ENCODE data around the gene MGAT5. TPM values are rescaled to one million over a fixed set of nuclear protein-coding genes. Genes with fewer than 3 reads are reported as not detected.

The MGAT5 gene
- total RNA-seq, 1 experiment from 2014 or later: 22.1 TPM

- Mint-ChIP-seq H3K27ac (ENCODE audit: unreplicated experiment) (no peak overlapping the region), H3K4me1 (ENCODE audit: low read depth, unreplicated experiment) (peaks cover 5% of the 10 kb centered on the region), H3K36me3 (ENCODE audit: insufficient read depth, unreplicated experiment) (no peaks in the 10 kb centered on the region), H3K4me3 (ENCODE audit: unreplicated experiment) (no peak overlapping the region), H3K9me3 (ENCODE audit: unreplicated experiment) (no peaks in the 10 kb centered on the region), H3K27me3 (ENCODE audit: insufficient read depth, unreplicated experiment) (no peaks in the 10 kb centered on the region)
- intact Hi-C loops (cut with micrococcal nuclease; ENCODE audit: unreplicated experiment): loop anchor here (5.0 kb wide), 2 partner anchors 89 to 319 kb away; no protein-coding TSS in a partner anchor
- ChIA-PET CTCF (interaction anchor here (0.7 to 2.7 kb wide), 2 partner anchors 88 to 322 kb away, joined by 4 to 13 read pairs; no protein-coding TSS in a partner anchor), POLR2A (no interaction called here)
- no peak for TF ChIP-seq CTCF (IDR thresholded peaks at IDR 0.05; ENCODE audit: insufficient read depth in 1 of 2, low read depth in 1 of 2, low read length in 1 of 2, severe bottlenecking in 1 of 2, unreplicated experiment in 1 of 2)
- Histone ChIP-seq H3K27me3 (replicated peaks; ENCODE audit: control insufficient read depth, insufficient read depth, low read length) (no peaks in the 10 kb centered on the region), H3K9me3 (no peaks in the 10 kb centered on the region), H3K4me1 (peaks cover 11% of the 10 kb centered on the region; the same call in 1 of the 2 replicates), H3K36me3 (ENCODE audit: control insufficient read depth, insufficient read depth, low read length) (no peaks in the 10 kb centered on the region), H3K4me3 (ENCODE audit: low read depth, low read length) (no peak overlapping the region)
- BruUV-seq (replicated peaks): no TSS peak
- DNase-seq: no peak
These were observed 47.3 kb upstream of the MGAT5 start for GRCh38 chr2:134206573-134206972.

- CTCF ChIA-PET: interaction anchor here (1.0 to 2.7 kb wide), 3 partner anchors 88 to 89 kb away, joined by 4 to 13 read pairs (median 5); no protein-coding TSS in a partner anchor
- H3K27ac Mint-ChIP-seq (ENCODE audit: unreplicated experiment): no peak overlapping the region
- DNase-seq: peak; percentile 42 to 62
- Histone ChIP-seq H3K9me3 (no peaks in the 10 kb centered on the region), H3K4me1 (peaks cover 2% of the 10 kb centered on the region; the same call in 1 of the 2 replicates), H3K27me3 (replicated peaks; ENCODE audit: control insufficient read depth, insufficient read depth, low read length) (no peaks in the 10 kb centered on the region), H3K4me3 (ENCODE audit: low read depth, low read length) (no peak overlapping the region), H3K36me3 (ENCODE audit: control insufficient read depth, insufficient read depth, low read length) (no peaks in the 10 kb centered on the region)
- no peaks in the 10 kb centered on the region for H3K4me1 Mint-ChIP-seq (ENCODE audit: low read depth, unreplicated experiment)
- no peaks in the 10 kb centered on the region for H3K36me3 Mint-ChIP-seq (ENCODE audit: insufficient read depth, unreplicated experiment)
- no peaks in the 10 kb centered on the region for H3K27me3 Mint-ChIP-seq (ENCODE audit: insufficient read depth, unreplicated experiment)
- POLR2A ChIA-PET: no interaction called here
- intact Hi-C loops (cut with micrococcal nuclease; ENCODE audit: unreplicated experiment): loop anchor here (5.0 kb wide), 2 partner anchors 90 to 320 kb away; no protein-coding TSS in a partner anchor
- no TSS peak for BruUV-seq (replicated peaks)
- peak; percentile 67 to 78 for TF ChIP-seq CTCF (IDR thresholded peaks at IDR 0.05; ENCODE audit: insufficient read depth in 1 of 2, low read depth in 1 of 2, low read length in 1 of 2, severe bottlenecking in 1 of 2, unreplicated experiment in 1 of 2)
- H3K9me3 Mint-ChIP-seq (ENCODE audit: unreplicated experiment): no peaks in the 10 kb centered on the region
- H3K4me3 Mint-ChIP-seq (ENCODE audit: unreplicated experiment): no peak overlapping the region
These were observed 46.2 kb upstream of the MGAT5 start for GRCh38 chr2:134207589-134208209.

GRCh38 chr2:134208825-134209224 lies 45.0 kb upstream of the MGAT5 start:
- Mint-ChIP-seq H3K4me3 (ENCODE audit: unreplicated experiment) (no peak overlapping the region), H3K36me3 (ENCODE audit: insufficient read depth, unreplicated experiment) (no peaks in the 10 kb centered on the region), H3K4me1 (ENCODE audit: low read depth, unreplicated experiment) (no peaks in the 10 kb centered on the region), H3K27ac (ENCODE audit: unreplicated experiment) (no peak overlapping the region), H3K27me3 (ENCODE audit: insufficient read depth, unreplicated experiment) (no peaks in the 10 kb centered on the region), H3K9me3 (ENCODE audit: unreplicated experiment) (no peaks in the 10 kb centered on the region)
- ChIA-PET POLR2A (no interaction called here), CTCF (interaction anchor here (1.0 to 1.2 kb wide), 2 partner anchors 89 to 90 kb away, joined by 4 to 5 read pairs; no protein-coding TSS in a partner anchor)
- Histone ChIP-seq H3K4me1 (no peaks in the 10 kb centered on the region), H3K27me3 (replicated peaks; ENCODE audit: control insufficient read depth, insufficient read depth, low read length) (no peaks in the 10 kb centered on the region), H3K4me3 (ENCODE audit: low read depth, low read length) (no peak overlapping the region), H3K9me3 (no peaks in the 10 kb centered on the region), H3K36me3 (ENCODE audit: control insufficient read depth, insufficient read depth, low read length) (no peaks in the 10 kb centered on the region)
- BruUV-seq (replicated peaks): no TSS peak
- no peak for TF ChIP-seq CTCF (IDR thresholded peaks at IDR 0.05; ENCODE audit: insufficient read depth in 1 of 2, low read depth in 1 of 2, low read length in 1 of 2, severe bottlenecking in 1 of 2, unreplicated experiment in 1 of 2)
- DNase-seq: no peak
- intact Hi-C loops (cut with micrococcal nuclease; ENCODE audit: unreplicated experiment): loop anchor here (5.0 kb wide), 2 partner anchors 92 to 322 kb away; no protein-coding TSS in a partner anchor

All from Caco-2 (cell line).